NCI-H1694 (cell line): Measurements from ENCODE around the gene PRM3.

Experiments used
- DNase-seq: peaks from one replicate; lab custom pipeline; 2025; lab: John Stamatoyannopoulos, UW

PRM3 gene

GRCh38 chr16:11242658-11243057 is 30.8 kb downstream of the PRM3 start:
- DNase-seq = peak; percentile 22

DNA sequence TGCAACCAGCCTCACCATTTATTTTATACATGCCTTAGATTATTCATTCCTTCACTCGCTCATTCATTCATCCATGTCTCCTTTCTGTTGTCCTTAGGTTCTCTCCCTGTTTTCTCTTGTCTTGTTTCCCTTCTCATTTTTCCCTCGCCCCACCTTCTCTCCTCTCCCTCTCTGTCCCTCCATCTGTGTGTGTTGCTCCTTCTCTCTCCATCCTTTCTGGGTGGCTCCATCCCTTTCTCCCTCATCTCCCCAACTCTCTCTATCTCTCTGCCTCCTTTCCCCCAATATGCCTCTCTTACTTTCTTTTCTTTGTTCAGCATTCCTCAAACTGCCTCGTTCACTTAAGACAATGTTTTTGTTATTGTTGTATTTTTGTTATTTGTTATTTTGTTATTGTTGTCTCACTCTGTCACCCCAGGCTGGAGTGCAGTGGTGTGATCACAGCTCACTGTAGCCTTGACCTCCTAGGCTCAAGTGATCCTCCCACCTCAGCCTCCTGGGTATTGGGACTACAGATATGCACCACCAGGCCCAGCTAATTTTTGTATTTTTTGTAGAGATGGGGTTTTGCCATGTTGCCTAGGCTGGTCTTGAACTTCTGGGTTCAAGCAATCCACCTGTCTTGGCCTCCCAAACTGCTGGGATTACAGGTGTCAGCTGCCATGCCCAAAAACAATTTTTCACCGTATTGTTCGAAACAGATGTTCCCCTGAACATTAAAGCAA is 31.8 kb downstream of the PRM3 start:
- DNase-seq = no peak

DNA sequence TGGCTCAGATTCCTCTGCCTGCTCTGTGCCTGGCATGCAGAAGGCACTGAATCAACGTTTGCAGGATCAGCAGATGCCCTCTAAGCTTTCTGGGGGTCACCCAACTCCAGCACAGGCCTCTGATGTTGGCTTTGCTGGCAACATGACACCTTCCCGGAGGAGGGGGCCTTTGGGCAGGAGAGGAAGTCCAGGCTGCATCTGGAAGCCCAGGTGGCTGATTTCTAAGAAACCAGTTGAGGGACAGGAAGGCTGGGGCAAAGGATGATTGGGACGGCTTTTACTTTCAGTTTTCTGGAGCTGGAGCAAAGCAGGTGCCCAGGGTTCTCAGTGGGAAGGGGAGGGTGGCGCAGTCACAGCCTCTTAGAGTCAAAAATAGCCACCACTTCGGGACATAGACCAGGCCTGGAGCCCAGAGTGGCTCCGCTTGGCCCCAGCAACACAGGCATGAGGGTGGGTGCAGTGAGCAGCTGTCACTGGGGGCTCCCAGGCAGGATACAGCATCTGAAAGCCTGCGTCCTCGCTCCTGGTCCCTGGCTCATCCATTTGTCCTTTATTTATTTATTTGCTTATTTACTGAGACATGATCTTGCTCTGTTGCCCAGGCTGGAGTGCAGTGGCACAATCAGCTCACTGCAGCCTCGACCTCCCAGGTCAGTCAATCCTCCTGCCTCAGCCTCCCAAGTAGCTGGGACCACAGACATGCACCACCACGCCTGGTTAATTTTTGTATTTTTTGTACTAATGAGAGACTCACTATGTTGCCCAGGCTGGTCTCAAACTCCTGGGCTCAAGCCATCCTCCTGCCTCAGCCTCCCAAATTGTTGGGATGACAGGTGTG is 32.6 kb downstream of the PRM3 start:
- no peak for DNase-seq

DNA sequence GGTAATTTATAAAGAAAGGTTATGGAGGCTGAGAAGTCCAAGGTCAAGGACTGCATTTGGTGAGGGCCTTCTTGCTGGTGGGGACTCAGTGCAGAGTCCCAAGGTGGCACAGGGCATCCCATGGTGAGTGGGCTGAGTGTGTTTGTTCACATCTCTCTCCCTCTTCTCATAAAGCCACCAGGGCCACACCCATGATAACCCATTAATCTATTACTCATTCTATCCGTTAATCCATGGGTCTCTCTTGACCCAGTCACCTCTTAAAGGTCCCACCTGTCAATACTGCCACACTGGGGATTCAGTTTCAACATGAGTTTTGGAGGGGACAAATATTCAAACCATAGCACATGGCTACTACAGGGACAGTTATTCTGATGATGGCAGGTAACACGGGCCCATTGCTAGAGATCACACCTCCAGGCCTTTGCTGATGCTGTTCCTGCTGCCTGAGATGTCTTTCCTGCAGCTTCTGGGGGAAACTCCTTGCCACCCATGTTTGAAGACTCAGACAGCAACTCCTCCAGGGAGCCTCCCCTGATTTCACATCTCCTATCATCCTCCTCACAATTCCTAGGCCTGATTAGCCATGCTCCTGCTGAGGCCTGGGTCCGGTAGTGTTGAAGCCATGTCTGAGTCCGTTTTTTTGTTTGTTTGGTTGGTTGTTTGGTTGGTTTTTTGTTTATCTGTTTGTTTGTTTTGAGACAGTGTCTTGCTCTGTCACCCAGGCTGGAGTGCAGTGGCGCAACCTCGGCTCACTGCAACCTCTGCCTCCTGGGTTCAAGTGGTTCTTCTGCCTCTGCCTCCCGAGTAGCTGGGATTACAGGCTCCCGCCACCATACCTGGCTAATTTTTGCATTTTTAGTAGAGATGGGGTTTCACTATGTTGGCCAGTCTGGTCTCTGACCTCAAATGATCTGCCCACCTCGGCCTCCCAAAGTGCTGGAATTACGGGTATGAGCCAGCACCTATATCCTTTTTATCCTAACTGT is 33.5 kb downstream of the PRM3 start:
- no peak for DNase-seq

DNA sequence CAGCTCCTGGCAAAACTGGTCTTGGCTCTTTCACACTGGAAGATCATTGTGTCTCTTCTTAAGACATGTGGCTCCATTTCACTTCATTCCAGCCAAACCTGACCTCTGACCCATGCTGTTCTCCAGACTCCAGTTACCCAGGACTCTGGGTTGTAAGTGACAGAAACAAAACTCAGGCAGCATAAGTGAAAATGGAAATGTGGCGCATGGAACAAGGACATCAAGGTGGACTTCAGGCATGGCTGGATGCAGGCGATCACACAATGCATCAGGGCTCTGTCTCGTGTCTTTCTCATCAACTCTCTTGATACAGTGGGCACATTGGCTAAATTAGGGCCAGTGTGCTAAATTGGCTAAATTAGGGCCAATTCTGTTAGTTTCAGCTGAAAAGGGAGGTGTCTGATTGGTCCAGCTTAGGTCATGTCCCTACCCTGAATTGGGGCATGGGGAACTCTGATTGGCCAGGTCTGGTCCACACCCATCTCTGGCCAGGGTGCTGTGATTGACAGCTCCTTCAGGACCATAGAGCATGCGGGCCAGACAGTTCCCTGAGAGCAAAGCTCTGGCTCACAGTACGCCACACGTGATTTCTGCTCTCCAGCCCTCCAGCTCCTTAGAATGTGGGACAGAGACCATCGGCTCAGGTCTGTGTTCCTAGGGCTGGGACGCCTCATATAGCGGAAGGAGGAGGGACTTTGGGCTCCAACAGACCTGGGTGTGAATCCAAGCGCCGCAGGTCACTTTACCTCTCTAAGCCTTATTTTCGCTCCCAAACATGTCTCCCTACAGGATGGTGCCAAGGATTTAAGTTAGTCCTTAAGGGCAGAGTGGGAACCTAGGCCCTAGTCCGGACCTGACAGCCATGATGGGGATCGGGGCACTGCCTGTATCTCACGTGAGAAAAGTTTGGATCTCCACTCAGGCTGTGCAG is 34.9 kb downstream of the PRM3 start:
- DNase-seq = no peak

- DNase-seq = peak; percentile 55
These were observed 36.8 kb downstream of the PRM3 start for GRCh38 chr16:11236461-11237254.

DNA sequence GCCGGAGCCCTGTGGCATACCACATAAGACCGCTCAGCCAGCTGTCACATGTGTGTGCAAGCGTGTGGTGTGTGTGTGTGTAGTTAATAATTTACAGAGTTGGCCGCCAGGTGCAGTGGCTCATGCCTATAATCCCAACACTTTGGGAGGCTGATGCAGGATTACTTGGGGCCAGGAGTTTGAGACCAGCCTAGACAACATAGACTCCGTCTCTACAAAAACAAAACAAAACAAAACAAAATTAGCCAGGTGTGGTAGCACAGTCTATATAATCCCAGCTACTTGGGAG is 37.8 kb downstream of the PRM3 start:
- no peak for DNase-seq

GRCh38 chr16:11234884-11235702 is 38.3 kb downstream of the PRM3 start:
- no peak for DNase-seq

DNA sequence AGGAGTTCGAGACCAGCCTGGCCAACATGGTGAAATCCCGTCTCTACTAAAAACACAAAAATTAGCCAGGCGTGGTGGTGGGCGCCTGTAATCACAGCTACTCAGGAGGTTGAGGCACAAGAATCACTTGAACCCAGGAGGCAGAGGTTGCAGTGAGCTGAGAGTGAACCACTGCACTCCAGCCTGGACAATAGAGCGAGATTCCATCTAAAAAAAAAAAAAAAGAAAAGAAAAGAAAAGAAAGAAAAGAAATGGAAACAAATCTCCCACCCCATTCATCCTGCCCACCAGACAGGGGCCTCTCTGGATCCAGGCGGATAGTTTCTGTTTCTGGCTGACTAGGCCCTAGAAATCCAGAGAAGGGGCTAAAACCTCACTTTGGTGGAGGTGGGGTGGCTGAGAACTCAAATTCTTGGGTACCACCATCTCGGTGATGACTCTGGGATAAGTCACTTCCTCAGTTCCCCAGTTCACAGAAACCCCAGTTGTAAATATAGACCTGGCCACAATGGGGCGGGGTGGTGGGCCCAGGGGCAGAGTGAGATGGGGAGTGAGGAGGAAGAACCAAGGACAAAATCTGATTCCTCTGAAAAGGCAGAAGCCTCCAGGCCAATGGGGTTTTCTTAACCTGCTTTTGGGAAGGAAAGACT is 39.6 kb downstream of the PRM3 start:
- no peak for DNase-seq

- DNase-seq = no peak
These were observed 40.3 kb downstream of the PRM3 start for GRCh38 chr16:11232852-11233726.

DNA sequence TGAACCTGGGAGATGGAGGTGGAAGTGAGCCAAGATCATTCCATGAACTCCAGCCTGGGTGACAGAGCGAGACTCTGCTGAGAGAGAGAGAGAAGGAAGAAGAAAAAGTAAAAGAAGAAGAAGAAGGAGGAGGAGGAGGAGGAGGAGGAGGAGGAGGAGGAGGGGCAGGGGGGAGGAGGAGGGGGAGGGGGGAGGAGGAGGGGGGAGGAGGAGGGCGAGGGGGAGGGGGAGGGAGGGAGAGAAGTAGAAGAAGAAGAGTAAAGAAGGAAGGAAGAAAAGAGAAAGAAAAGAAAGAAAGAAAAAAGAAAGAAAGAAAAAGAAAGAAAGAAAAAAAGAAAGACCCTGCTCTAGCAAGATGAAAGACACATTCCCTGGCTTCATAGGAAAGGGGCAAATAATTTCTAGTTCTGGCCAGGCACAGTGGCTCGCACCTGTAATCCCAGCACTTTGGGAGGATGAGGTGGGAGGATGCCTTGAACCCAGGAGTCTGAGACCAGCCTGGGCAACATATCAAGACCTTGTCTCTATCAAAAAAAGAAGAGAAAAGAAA is 41.1 kb downstream of the PRM3 start:
- no peak for DNase-seq

DNA sequence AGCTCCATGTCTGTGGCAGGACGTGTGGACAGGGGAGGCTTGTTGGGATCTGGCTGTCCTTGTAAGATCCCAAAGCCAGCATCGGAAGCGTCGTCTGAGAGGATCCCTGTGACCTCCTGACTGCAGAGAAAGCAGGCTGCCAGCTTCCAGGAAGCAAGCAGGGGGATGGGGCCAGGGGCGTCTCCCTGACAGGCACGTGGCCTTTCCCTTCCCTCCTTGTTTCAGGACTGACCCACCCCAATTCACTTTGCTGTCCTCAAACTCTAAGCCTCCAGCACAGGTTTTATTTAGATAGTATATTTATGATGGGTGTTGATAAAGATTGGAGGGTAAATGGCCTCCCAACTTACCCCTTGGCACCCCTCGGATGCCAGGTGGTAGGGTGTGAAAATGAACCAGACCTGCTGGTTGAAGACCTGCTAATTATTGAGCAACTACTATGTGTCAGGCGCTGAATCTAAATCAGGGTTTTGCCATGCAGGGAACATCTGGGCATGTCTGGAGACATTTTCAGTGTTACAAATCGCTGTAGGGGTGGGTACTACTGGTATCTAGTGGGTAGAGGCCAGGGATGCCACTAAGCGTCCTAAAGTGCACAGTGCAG is 42.0 kb downstream of the PRM3 start:
- DNase-seq = no peak

DNA sequence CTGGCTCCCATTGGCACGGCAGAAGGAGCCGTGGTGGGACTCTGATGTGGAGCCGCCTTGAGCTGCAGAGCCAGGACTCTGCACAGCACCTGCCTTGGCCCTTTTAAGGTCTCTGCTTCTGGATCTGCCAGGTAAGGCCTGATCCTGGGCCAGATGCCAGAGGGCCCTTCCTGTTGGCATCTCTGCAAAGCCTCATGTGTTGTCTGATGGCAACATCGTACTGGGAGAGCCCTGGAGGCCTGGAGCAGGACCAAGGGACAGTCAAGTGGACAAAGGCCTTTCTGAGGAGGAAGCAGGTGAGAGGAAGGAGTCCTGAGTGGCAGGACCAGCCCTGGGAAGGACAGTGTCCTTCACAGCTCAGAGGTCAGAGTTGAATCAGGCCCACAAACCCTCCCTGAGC is 43.5 kb downstream of the PRM3 start:
- DNase-seq = no peak

- no peak for DNase-seq
These were observed 44.0 kb downstream of the PRM3 start for GRCh38 chr16:11229432-11229831.

DNA sequence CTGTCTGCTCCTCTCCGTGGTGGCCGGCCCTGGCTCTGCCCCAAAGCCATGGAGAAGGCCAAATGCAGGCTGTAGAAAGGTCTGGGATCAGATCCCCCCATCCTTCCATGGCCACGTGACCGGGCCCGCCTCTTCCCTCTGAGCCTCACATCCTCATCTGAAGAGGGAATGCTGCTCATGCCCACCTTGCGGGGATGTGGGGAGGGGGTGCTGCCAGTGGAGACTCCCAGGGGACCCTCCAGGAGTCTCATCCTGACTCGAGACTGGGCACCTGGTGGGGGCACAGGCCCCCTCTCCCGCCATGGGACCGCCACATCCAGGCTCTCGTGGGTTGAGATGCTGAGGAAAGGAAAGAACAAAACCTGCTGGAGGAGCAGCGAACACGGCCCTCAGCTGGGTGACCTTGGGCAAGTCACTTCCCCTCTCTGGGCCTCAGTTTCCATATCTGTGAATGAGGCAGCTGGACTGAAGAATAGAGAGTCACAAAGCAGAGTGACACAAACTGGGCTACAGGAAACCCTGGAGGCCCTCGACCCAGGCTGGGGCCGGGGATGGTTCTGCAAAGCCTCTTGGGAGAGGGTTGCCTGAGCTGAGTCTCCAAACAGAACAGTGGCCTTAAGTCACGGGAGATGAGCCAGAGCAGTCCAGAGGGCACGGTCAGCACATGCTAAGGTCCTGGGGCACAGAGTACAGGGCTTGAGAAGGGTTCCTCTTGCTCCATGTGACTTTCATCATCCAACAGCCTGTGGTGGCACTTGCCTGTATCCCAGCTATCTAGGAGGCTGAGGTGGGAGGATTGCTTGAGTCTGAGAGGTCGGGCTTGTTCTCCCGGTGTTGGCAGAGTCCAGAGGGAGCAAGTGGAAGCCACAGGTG is 47.5 kb downstream of the PRM3 start:
- no peak for DNase-seq

GRCh38 chr16:11224894-11225676 is 48.3 kb downstream of the PRM3 start:
- DNase-seq = no peak
